ENCODE results near the gene BCR. TPM values are rescaled to one million over a fixed set of nuclear protein-coding genes. Genes with fewer than 3 reads are reported as not detected.
"Not testable (repeated sequence)": the region's sequence is repeated elsewhere in the genome, so short reads cannot be mapped to it uniquely, and the experiment has no call there.

Gene BCR
- total RNA-seq, result 10 to 100 TPM; 27.0 to 41.3 TPM

- Histone ChIP-seq H3K9me3 (peaks cover 0 to 9% of the 10 kb centered on the region in 2 donors), H3K36me3 (no peaks in the 10 kb centered on the region), H3K4me1 (peaks cover 0 to 57% of the 10 kb centered on the region in 2 donors), H3K27me3 (no peaks in the 10 kb centered on the region), H3K4me3 (peak within 1 kb of the TSS; percentile 67 to 70), H3K27ac (peak within 1 kb of the TSS; percentile 51 to 77)
- peak; percentile 72 for DNase-seq (ENCODE audit: low spot score)
- TF ChIP-seq CTCF (IDR thresholded peaks at IDR 0.05), result peak in 1 of 2 donors; percentile 37
Measured at GRCh38 chr22:23180301-23180892, at the start of gene BCR. BCR (plus strand) TSS chr22:23180509; CDS start chr22:23180961, 452 bp downstream.

DNA sequence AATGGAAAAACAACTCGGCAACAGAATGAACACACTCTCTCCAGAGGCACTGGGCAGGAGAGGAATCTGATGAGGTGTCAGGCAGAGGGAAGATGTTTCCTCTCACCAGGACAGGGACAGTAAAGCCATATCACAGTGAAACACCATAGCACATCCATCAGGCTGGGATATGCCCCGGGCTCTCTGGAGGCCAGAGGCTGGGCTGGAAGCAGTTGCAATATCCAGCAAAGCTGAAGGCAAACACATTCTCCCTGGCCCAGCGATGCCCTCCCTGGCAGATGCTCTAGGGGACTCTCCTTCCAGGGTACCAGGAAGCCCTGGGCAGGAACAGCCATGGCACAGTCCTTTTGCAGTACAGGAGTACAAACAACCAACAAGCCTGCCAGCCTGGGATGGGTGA lies 49.6 kb upstream of the BCR start:
- Histone ChIP-seq H3K4me1 (no peaks in the 10 kb centered on the region), H3K27ac (no peak overlapping the region), H3K36me3 (no peaks in the 10 kb centered on the region), H3K27me3 (no peaks in the 10 kb centered on the region), H3K9me3 (no peaks in the 10 kb centered on the region), H3K4me3 (no peak overlapping the region)
- DNase-seq (ENCODE audit: low spot score), result no peak
- TF ChIP-seq CTCF (IDR thresholded peaks at IDR 0.05), result no peak

GRCh38 chr22:23131931-23132330 lies 48.4 kb upstream of the BCR start:
- no peak for TF ChIP-seq CTCF (IDR thresholded peaks at IDR 0.05)
- no peak for DNase-seq (ENCODE audit: low spot score)
- H3K27me3 ChIP-seq, result no peaks in the 10 kb centered on the region
- H3K9me3 ChIP-seq, result no peaks in the 10 kb centered on the region
- H3K4me3 ChIP-seq, result no peak overlapping the region
- H3K4me1 ChIP-seq, result no peaks in the 10 kb centered on the region
- H3K36me3 ChIP-seq, result no peaks in the 10 kb centered on the region
- H3K27ac ChIP-seq, result no peak overlapping the region

DNA sequence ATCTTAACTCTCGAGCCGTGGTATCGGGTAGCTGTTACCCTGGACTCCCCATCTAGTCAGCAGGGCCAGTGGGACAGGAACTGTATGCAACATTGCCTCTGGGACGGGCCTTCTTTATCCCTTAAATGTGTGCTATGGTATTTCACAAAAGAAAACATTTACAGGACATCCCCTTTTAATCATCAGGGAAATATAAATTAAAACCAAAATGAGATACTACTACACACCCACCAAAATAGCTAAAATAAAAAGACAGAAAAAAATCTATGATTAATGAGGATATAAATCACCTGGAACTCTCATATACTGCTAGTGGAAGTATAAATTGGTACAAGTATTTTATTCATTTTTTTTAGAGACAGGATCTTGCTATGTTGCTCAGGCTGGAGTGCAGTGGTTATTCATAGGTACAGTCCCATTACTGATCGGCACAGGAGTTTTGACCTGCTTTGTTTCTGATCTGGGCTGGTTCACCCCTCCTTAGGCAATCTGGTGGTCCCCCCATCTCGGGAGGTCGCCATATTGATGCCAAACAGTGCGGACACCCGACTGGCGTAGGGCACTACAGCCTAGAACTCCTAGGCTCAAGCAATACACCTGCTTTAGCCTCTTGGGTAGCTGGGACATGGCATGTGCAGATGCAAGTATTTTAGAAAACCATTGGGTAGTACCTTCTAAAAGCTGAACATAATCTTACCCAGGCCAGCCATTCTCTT lies 47.8 kb upstream of the BCR start:
- Histone ChIP-seq H3K36me3 (no peaks in the 10 kb centered on the region), H3K4me1 (no peaks in the 10 kb centered on the region), H3K27me3 (no peaks in the 10 kb centered on the region), H3K9me3 (no peaks in the 10 kb centered on the region), H3K4me3 (no peak overlapping the region), H3K27ac (no peak overlapping the region)
- TF ChIP-seq CTCF (IDR thresholded peaks at IDR 0.05), result no peak
- no peak for DNase-seq (ENCODE audit: low spot score)

- no peaks in the 10 kb centered on the region for H3K9me3 ChIP-seq
- H3K36me3 ChIP-seq, result no peaks in the 10 kb centered on the region
- no peak for TF ChIP-seq CTCF (IDR thresholded peaks at IDR 0.05)
- H3K4me1 ChIP-seq, result no peaks in the 10 kb centered on the region
- DNase-seq (ENCODE audit: low spot score), result no peak
- no peak overlapping the region for H3K4me3 ChIP-seq
- no peak overlapping the region for H3K27ac ChIP-seq
- H3K27me3 ChIP-seq, result no peaks in the 10 kb centered on the region
Measured at GRCh38 chr22:23133922-23134321, 46.4 kb upstream of the BCR start.

- H3K27ac ChIP-seq; H3K27me3 ChIP-seq; H3K4me3 ChIP-seq; H3K4me1 ChIP-seq; H3K9me3 ChIP-seq; DNase-seq (ENCODE audit: low spot score); H3K36me3 ChIP-seq: not testable (repeated sequence)
Measured at GRCh38 chr22:23136991-23137390, 43.3 kb upstream of the BCR start.

All from right atrium auricular region (tissue), 2 donors.